Ascending aorta (tissue), 2 donors: ENCODE data around the gene BUD31. TPM values are rescaled to one million over a fixed set of nuclear protein-coding genes. Genes with fewer than 3 reads are reported as not detected.

ENCODE experiments used
- DNase-seq, 2 donors: peaks; one replicate each; pipeline ENCODE4 v3.0.0-alpha.2; 2019; ENCODE audit warnings: low spot score in 2 of 2
- H3K27ac ChIP-seq, 2 donors: fragments of 200-600 bp; sonication (generic); one replicate each; pipeline ENCODE4 v1.5.1; 2016 to 2017; ENCODE audit warnings: mild to moderate bottlenecking in 1 of 2
- H3K27me3 ChIP-seq: fragments of 200-600 bp; sonication (generic); one replicate; pipeline ENCODE4 v1.5.1; 2017
- H3K36me3 ChIP-seq, 2 donors: fragments of 200-600 bp; sonication (generic); one replicate each; pipeline ENCODE4 v1.5.1; 2016
- H3K4me1 ChIP-seq, 2 donors: fragments of 200-600 bp; sonication (generic); one replicate each; pipeline ENCODE4 v1.5.1; 2016 to 2017; ENCODE audit warnings: mild to moderate bottlenecking in 1 of 2
- H3K4me3 ChIP-seq, 2 donors: fragments of 200-600 bp; sonication (generic); one replicate each; pipeline ENCODE4 v1.5.1; 2016 to 2017; ENCODE audit warnings: mild to moderate bottlenecking in 1 of 2
- H3K9me3 ChIP-seq, 2 donors: fragments of 200-600 bp; sonication (generic); one replicate each; pipeline ENCODE4 v1.5.1; 2016
- intact Hi-C: fragments of 100-400 bp; cut with DNase I; formaldehyde crosslinking; loops from one replicate; pipeline ENCODE4 v1.15.1; 2023
- total RNA-seq: library from RNA; depleted of rRNA; stranded (reverse); fragments of >200 nt; gene quantifications from one replicate; pipeline ENCODE4 v1.1.0, GENCODE V29; 2016
- TF ChIP-seq, protein P1 (sequence below), 3 experiments: fragments of 200-600 bp in 2 of 3; fragments of 450-650 bp in 1 of 3; sonication (generic) in 2 of 3; IDR thresholded peaks; one replicate each; pipeline ENCODE4 v1.5.1; 2016 to 2019; ENCODE audit warnings: antibody characterized with exemption in 3 of 3, mild to moderate bottlenecking in 1 of 3, moderate library complexity in 1 of 3

Gene BUD31
- total RNA-seq, 1 donor from 2014 or later, result 41.3 TPM

DNA sequence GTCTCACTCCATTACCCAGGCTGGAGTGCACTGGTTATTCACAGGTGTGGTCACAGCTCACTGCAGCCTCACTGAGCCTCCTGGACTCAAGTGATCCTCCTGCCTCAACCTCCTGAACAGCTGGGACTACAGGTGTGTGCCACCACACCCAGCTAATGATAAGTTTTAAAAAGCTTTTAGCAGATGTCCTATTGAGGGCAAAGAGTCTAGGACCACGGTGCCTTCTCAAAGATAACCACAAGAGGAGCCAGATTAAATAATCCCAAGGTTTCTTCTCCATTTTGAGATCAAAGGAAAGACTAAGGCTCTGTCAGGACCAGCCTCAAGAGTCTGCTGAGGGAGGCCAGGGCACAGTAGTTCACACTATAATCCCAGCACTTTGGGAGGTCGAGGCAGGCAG lies 52.5 kb downstream of the BUD31 start:
- Histone ChIP-seq H3K36me3 (peaks cover 34% of the 10 kb centered on the region in 2 donors), H3K27me3 (no peaks in the 10 kb centered on the region), H3K9me3 (no peaks in the 10 kb centered on the region), H3K4me1 (peaks cover 10% of the 10 kb centered on the region in 2 donors), H3K4me3 (no peak overlapping the region), H3K27ac (no peak overlapping the region)
- TF ChIP-seq, protein P1, sequence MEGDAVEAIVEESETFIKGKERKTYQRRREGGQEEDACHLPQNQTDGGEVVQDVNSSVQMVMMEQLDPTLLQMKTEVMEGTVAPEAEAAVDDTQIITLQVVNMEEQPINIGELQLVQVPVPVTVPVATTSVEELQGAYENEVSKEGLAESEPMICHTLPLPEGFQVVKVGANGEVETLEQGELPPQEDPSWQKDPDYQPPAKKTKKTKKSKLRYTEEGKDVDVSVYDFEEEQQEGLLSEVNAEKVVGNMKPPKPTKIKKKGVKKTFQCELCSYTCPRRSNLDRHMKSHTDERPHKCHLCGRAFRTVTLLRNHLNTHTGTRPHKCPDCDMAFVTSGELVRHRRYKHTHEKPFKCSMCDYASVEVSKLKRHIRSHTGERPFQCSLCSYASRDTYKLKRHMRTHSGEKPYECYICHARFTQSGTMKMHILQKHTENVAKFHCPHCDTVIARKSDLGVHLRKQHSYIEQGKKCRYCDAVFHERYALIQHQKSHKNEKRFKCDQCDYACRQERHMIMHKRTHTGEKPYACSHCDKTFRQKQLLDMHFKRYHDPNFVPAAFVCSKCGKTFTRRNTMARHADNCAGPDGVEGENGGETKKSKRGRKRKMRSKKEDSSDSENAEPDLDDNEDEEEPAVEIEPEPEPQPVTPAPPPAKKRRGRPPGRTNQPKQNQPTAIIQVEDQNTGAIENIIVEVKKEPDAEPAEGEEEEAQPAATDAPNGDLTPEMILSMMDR (IDR thresholded peaks at IDR 0.05), result no peak
- intact Hi-C loops, result no loop called here
- DNase-seq, result no peak

DNA sequence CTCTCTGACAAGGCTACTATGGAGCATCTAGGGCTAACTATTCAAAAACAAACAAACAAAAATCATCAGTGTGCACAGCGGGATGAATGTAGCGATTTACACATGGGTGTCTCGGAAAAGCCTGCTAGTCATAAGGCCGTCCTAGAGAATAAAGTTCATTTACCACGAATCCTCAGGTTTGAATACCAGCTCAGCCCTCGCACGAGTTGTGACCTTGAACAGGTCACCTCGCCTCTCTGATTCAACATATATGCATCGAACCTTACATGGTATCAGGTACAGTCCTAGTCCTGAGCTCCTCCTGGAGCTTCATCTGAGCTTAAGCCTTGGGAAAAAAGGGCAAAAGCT lies 56.6 kb downstream of the BUD31 start:
- Histone ChIP-seq H3K9me3 (no peaks in the 10 kb centered on the region), H3K4me3 (peak overlapping the region; percentile 83 to 94), H3K36me3 (no peaks in the 10 kb centered on the region), H3K27ac (peak overlapping the region; percentile 73 to 84), H3K27me3 (no peaks in the 10 kb centered on the region), H3K4me1 (peaks cover 10 to 12% of the 10 kb centered on the region in 2 donors)
- DNase-seq, result no peak
- TF ChIP-seq, protein P1 (IDR thresholded peaks at IDR 0.05), result no peak
- intact Hi-C loops, result no loop called here

DNA sequence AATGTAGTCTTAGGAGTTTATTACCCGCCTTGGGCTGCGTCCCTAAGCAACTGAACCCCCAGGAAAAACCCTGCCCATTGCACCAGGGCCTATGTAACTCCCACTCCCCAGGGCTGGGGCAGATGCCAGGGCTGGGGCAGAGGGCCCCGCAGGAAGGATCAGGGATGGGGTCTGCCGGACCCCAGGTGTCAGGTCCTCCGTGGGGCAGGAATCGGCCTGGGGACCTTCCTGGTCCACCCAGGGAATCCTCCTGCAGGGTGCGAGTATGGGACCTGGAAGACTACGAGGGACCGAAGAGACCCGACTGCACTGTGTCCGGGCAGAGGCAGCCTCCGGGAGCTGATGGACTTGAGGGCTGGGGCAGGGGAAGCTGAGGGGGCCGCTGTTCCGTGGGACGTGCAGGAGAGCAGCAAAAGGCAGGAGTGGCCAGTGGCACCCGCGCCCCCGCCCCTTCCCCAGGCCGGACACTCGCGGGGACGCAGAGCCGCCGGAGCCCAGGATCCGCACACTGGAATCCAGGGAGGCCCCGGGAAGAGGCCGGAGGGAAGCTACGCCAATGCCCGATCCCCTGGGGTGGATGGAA lies 59.7 kb downstream of the BUD31 start:
- TF ChIP-seq, protein P1 (IDR thresholded peaks at IDR 0.05), result no peak
- no peaks in the 10 kb centered on the region for H3K36me3 ChIP-seq
- H3K27me3 ChIP-seq, result no peaks in the 10 kb centered on the region
- intact Hi-C loops, result no loop called here
- no peak overlapping the region for H3K27ac ChIP-seq
- H3K9me3 ChIP-seq, result no peaks in the 10 kb centered on the region
- peaks cover 10 to 20% of the 10 kb centered on the region in 2 donors for H3K4me1 ChIP-seq
- H3K4me3 ChIP-seq, result no peak overlapping the region
- no peak for DNase-seq

Other genes with a start within 250 kb of the BUD31 start
- gene KPNA7, start 200.9 kb upstream of the BUD31 start, total RNA-seq, result not detected
- gene MYH16, start 136.1 kb upstream of the BUD31 start, total RNA-seq, result not detected
- 87.7 TPM for gene ARPC1A, start 83.1 kb upstream of the BUD31 start, total RNA-seq
- 360 TPM for gene ARPC1B, start 34.2 kb upstream of the BUD31 start, total RNA-seq
- 104 TPM for gene PDAP1, start 372 bp upstream of the BUD31 start, total RNA-seq
- 2.6 TPM for gene PTCD1, start 29.8 kb downstream of the BUD31 start, total RNA-seq
- 38.0 TPM for gene CPSF4, start 30.0 kb downstream of the BUD31 start, total RNA-seq
- gene ATP5MF, start 57.2 kb downstream of the BUD31 start, total RNA-seq, result 893 TPM
- gene ZNF789, start 63.9 kb downstream of the BUD31 start, total RNA-seq, result 4.2 TPM
- gene ZNF394, start 91.3 kb downstream of the BUD31 start, total RNA-seq, result 25.7 TPM
- 4.4 TPM for gene ZKSCAN5, start 95.7 kb downstream of the BUD31 start, total RNA-seq
- 0.64 TPM for gene FAM200A, start 143.1 kb downstream of the BUD31 start, total RNA-seq
- gene ZNF655, start 149.7 kb downstream of the BUD31 start, total RNA-seq, result 37.9 TPM
- 0.43 TPM for gene TMEM225B, start 189.3 kb downstream of the BUD31 start, total RNA-seq
- 10.3 TPM for gene ZSCAN25, start 208.0 kb downstream of the BUD31 start, total RNA-seq